Fibroblast of skin of abdomen (primary cell): Measurements from ENCODE around the gene SGMS1.
"Not testable (repeated sequence)": the region's sequence is repeated elsewhere in the genome, so short reads cannot be mapped to it uniquely, and the experiment has no call there.

Experiments used
- DNase-seq: peaks from one replicate; pipeline ENCODE4 v3.0.0-alpha.2; 2013

SGMS1 gene

DNA sequence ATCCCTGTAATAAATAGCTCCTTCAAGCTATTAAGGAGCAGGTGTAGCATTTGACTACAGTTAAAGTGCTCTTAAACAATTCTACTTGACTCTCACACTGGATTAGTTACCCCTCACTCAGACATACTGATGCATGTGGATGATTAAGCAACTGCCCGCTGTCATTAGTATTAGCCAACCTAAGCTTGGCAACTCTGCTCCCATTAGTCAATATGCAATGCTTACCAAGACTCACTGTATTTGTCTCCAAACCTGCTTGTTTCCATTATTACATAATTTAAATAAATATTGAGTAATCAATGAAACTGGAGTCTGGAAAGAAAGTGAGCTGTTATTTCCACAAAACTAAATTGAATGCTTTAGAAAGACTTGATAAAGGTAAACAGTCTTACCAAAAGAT lies 228.5 kb downstream of the SGMS1 start:
- no peak for DNase-seq

DNA sequence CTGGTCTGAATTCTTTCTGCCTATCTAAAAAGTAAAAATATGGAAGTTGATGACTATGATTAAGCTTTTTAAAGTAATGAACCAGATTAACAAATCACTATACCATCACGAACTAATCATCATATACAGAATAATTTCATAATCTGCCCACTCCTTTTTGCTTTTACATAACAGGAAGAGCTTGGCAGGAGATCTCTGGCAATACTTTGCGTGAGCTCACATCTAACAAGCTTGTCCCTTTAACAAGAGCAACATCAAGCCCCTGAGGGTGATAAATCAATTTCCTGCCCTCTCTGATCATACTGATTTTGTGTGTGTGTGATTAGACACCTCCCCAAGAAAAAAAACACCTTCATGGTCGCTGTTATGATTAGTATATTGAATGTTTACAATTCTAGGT lies 228.9 kb downstream of the SGMS1 start:
- no peak for DNase-seq

DNA sequence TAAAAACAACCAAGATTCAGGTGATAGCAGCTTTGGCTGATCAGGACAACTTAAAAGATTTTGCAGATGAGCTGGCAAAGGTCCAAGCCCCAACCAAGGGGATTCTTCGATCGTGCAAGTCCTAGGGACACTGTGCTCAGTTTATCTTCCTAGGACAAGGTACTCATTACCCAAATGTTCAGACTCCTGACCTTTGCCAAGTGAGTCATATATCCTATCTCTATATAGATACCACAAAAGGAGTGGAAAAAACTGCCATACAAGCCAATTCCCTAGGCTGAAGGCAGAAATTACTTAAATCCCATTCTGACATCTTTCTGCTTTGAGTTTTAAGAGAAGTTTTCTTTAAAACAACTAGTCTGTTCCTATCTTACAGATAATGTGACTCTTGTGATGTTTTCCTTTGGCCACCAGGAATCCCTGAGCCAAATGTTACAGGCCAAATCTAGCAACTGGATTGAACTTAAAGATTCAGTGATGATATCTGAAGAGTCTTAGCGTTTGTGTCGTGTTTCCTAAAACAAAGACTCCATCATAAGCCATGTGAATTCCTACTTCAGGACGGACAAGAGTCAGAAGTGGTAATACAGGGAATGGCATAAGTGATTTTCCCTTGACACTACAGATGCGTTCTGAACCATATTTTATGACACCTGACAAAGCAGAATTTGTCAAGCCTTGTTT lies 229.8 kb downstream of the SGMS1 start:
- peak; percentile 24 for DNase-seq

DNA sequence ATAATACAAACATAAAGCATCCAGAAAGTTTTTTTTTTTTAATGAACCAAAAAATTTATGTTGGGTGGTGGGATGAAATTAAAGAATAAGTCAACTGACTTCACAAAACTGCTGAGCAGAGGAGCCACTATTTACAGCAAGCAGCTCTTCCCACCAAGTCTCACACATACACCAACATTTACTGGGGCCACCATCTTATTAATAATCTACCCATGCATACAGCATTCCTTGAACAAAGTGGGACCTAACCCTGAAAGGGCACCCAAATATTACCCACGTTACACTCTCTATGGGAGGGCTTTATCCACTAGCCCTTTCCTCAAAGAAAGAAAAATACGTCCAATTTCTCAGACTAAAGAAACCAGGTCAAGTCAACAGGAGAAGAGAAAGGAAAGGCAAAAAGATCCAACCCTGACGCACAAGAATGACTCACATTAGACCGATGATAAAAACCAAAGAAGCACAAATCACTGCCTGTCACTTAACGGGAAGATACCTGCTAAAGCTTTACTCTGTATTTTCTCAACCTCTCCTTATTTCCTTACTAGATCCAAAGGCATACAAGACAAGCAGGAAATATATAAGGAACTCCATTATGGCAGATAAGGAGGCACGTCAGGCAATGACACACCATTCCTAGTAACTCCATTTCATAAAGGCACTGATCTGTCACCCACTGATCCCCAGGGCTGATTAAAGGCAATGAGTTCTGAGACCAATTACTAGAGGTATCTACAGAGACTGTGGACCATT lies 230.6 kb downstream of the SGMS1 start:
- no peak for DNase-seq

- no peak for DNase-seq
Measured at GRCh38 chr10:50392426-50392825, 231.3 kb downstream of the SGMS1 start.

- no peak for DNase-seq
Measured at GRCh38 chr10:50390302-50390701, 233.5 kb downstream of the SGMS1 start.

- DNase-seq, result no peak
Measured at GRCh38 chr10:50388181-50388580, 235.6 kb downstream of the SGMS1 start.

GRCh38 chr10:50387732-50388073 lies 236.1 kb downstream of the SGMS1 start:
- DNase-seq, result no peak

- DNase-seq, result no peak
Measured at GRCh38 chr10:50387007-50387731, 236.6 kb downstream of the SGMS1 start.

GRCh38 chr10:50385624-50386023 lies 238.1 kb downstream of the SGMS1 start:
- DNase-seq, result peak; percentile 25

- no peak for DNase-seq
Measured at GRCh38 chr10:50384898-50385297, 238.9 kb downstream of the SGMS1 start.

- no peak for DNase-seq
Measured at GRCh38 chr10:50384238-50384637, 239.5 kb downstream of the SGMS1 start.

DNA sequence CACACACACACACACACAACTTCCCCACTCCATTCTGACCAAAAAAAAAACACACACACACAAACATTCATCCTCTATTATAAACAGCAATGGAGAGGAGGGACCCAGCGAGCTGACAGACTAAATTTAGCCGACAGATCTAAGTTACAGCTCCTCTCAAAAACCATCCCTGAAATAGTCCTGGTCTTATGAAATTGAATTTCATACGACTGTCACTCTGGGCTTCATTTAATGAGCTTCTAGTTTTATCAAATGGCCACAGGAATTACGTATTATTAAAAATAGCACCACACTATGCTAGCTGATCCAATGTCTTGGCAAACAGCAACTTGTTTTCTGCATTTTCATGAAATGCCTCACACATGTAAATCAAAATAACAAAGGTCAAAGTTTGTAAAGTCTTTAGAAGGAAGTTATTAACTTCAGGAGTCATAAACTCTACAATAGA lies 241.2 kb downstream of the SGMS1 start:
- no peak for DNase-seq

- DNase-seq, result no peak
Measured at GRCh38 chr10:50381642-50382041, 242.1 kb downstream of the SGMS1 start.

GRCh38 chr10:50379616-50380015 lies 244.1 kb downstream of the SGMS1 start:
- DNase-seq, result no peak

- DNase-seq, result no peak
Measured at GRCh38 chr10:50375745-50376144, 248.0 kb downstream of the SGMS1 start.

GRCh38 chr10:50375051-50375452 lies 248.7 kb downstream of the SGMS1 start:
- no peak for DNase-seq

GRCh38 chr10:50373821-50374501 lies 249.8 kb downstream of the SGMS1 start:
- DNase-seq, result peak; percentile 47

GRCh38 chr10:50369931-50370330 lies 253.8 kb downstream of the SGMS1 start:
- no peak for DNase-seq

- no peak for DNase-seq
Measured at GRCh38 chr10:50367732-50368131, 256.0 kb downstream of the SGMS1 start.

GRCh38 chr10:50366421-50366820 lies 257.3 kb downstream of the SGMS1 start:
- DNase-seq, result not testable (repeated sequence)

GRCh38 chr10:50364730-50365129 lies 259.0 kb downstream of the SGMS1 start:
- DNase-seq, result not testable (repeated sequence)

- DNase-seq, result no peak
Measured at GRCh38 chr10:50362547-50363125, 261.1 kb downstream of the SGMS1 start.
